HG03342 (cell line): Measurements from ENCODE around the gene APOBEC3B.
"Not testable (repeated sequence)": the region's sequence is repeated elsewhere in the genome, so short reads cannot be mapped to it uniquely, and the experiment has no call there.

Source experiments
- ATAC-seq: cut with Tn5 transposase; IDR thresholded peaks from one replicate; pipeline ENCODE4 v1.9.1; 2021; ENCODE audit warnings: mild to moderate bottlenecking, moderate library complexity; ENCODE audit not compliant: unreplicated experiment

APOBEC3B gene

GRCh38 chr22:38981992-38982927 is at the start of gene APOBEC3B:
Gene APOBEC3B (plus strand): TSS chr22:38982347. CDS start chr22:38982454, 107 bp downstream.
- ATAC-seq, result peak; percentile 53

- ATAC-seq, result no peak
Measured at GRCh38 chr22:38935023-38935422, 47.1 kb upstream of the APOBEC3B start.

GRCh38 chr22:38935616-38936015 is 46.5 kb upstream of the APOBEC3B start:
- no peak for ATAC-seq

GRCh38 chr22:38936562-38936961 is 45.6 kb upstream of the APOBEC3B start:
- ATAC-seq, result no peak

- no peak for ATAC-seq
Measured at GRCh38 chr22:38937036-38937435, 45.1 kb upstream of the APOBEC3B start.

GRCh38 chr22:38937541-38937940 is 44.6 kb upstream of the APOBEC3B start:
- ATAC-seq, result no peak

- no peak for ATAC-seq
Measured at GRCh38 chr22:38938221-38938620, 43.9 kb upstream of the APOBEC3B start.

GRCh38 chr22:38938925-38939324 is 43.2 kb upstream of the APOBEC3B start:
- no peak for ATAC-seq

GRCh38 chr22:38940811-38941384 is 41.2 kb upstream of the APOBEC3B start:
- ATAC-seq, result no peak

- peak; percentile 59 for ATAC-seq
Measured at GRCh38 chr22:38941488-38941987, 40.6 kb upstream of the APOBEC3B start.

- no peak for ATAC-seq
Measured at GRCh38 chr22:38942702-38943101, 39.4 kb upstream of the APOBEC3B start.

GRCh38 chr22:38943201-38943600 is 38.9 kb upstream of the APOBEC3B start:
- ATAC-seq, result no peak

GRCh38 chr22:38943882-38944281 is 38.3 kb upstream of the APOBEC3B start:
- no peak for ATAC-seq

- no peak for ATAC-seq
Measured at GRCh38 chr22:38944653-38945052, 37.5 kb upstream of the APOBEC3B start.

GRCh38 chr22:38945706-38946338 is 36.3 kb upstream of the APOBEC3B start:
- ATAC-seq, result not testable (repeated sequence)

GRCh38 chr22:38946771-38947170 is 35.4 kb upstream of the APOBEC3B start:
- no peak for ATAC-seq

GRCh38 chr22:38947321-38948140 is 34.6 kb upstream of the APOBEC3B start:
- no peak for ATAC-seq

GRCh38 chr22:38948181-38948940 is 33.8 kb upstream of the APOBEC3B start:
- no peak for ATAC-seq

GRCh38 chr22:38949889-38950405 is 32.2 kb upstream of the APOBEC3B start:
- no peak for ATAC-seq
